Chondrocyte (in vitro differentiated cells): ENCODE data around the gene SPTBN1. TPM values are rescaled to one million over a fixed set of nuclear protein-coding genes. Genes with fewer than 3 reads are reported as not detected.

Experiments
- DNase-seq: peaks from one replicate; pipeline ENCODE4 v3.0.0; 2021; ENCODE audit warnings: mixed read lengths, low spot score
- H3K27ac Mint-ChIP-seq: one replicate; pipeline ENCODE4 v1.8.0; 2021; ENCODE audit warnings: mild to moderate bottlenecking, moderate library complexity, mixed read lengths; ENCODE audit not compliant: unreplicated experiment
- H3K27me3 Mint-ChIP-seq: 2 replicates; pipeline ENCODE4 v1.8.0; 2021; ENCODE audit warnings: low read depth, mixed read lengths
- H3K36me3 Mint-ChIP-seq: 2 replicates; pipeline ENCODE4 v1.8.0; 2021; ENCODE audit warnings: low read depth, mixed read lengths
- H3K4me1 Mint-ChIP-seq: 2 replicates; pipeline ENCODE4 v1.8.0; 2021; ENCODE audit warnings: low read depth, mild to moderate bottlenecking, mixed read lengths
- H3K4me3 Mint-ChIP-seq: one replicate; pipeline ENCODE4 v1.8.0; 2021; ENCODE audit warnings: mild to moderate bottlenecking, moderate library complexity, mixed read lengths; ENCODE audit not compliant: unreplicated experiment
- H3K9me3 Mint-ChIP-seq: 2 replicates; pipeline ENCODE4 v1.8.0; 2021; ENCODE audit warnings: low read depth, mixed read lengths
- CTCF ChIP-seq: fragments of 200-600 bp; sonication (generic); IDR thresholded peaks from 2 replicates; pipeline ENCODE4 v1.5.0; 2021; ENCODE audit warnings: antibody characterized with exemption, mild to moderate bottlenecking, moderate library complexity
- total RNA-seq: library from RNA; stranded (reverse); gene quantifications from 3 replicates; pipeline ENCODE4 v1.2.1, GENCODE V29; 2021

The SPTBN1 gene
- total RNA-seq, 1 donor from 2014 or later: 297 TPM

- H3K27me3 Mint-ChIP-seq: peaks cover 2% of the 10 kb centered on the region
- H3K27ac Mint-ChIP-seq: no peak overlapping the region
- peaks cover 3% of the 10 kb centered on the region for H3K9me3 Mint-ChIP-seq
- no peak for TF ChIP-seq CTCF
- no peaks in the 10 kb centered on the region for H3K36me3 Mint-ChIP-seq
- H3K4me3 Mint-ChIP-seq: no peak overlapping the region
- H3K4me1 Mint-ChIP-seq: no peaks in the 10 kb centered on the region
- no peak for DNase-seq
Measured at GRCh38 chr2:54712516-54712915, 256.4 kb downstream of the SPTBN1 start.

- H3K4me1 Mint-ChIP-seq: no peaks in the 10 kb centered on the region
- H3K27ac Mint-ChIP-seq: no peak overlapping the region
- TF ChIP-seq CTCF: no peak
- peaks cover 8% of the 10 kb centered on the region for H3K27me3 Mint-ChIP-seq
- no peak for DNase-seq
- peaks cover 3% of the 10 kb centered on the region for H3K9me3 Mint-ChIP-seq
- no peak overlapping the region for H3K4me3 Mint-ChIP-seq
- H3K36me3 Mint-ChIP-seq: no peaks in the 10 kb centered on the region
Measured at GRCh38 chr2:54714996-54715395, 258.9 kb downstream of the SPTBN1 start.

- Mint-ChIP-seq H3K4me1 (no peaks in the 10 kb centered on the region), H3K9me3 (peaks cover 3% of the 10 kb centered on the region), H3K27me3 (peaks cover 7% of the 10 kb centered on the region), H3K27ac (no peak overlapping the region), H3K4me3 (no peak overlapping the region), H3K36me3 (no peaks in the 10 kb centered on the region)
- TF ChIP-seq CTCF: no peak
- DNase-seq: no peak
Measured at GRCh38 chr2:54716375-54716774, 260.2 kb downstream of the SPTBN1 start.

GRCh38 chr2:54720563-54720962 is 264.4 kb downstream of the SPTBN1 start:
- H3K4me1 Mint-ChIP-seq: peaks cover 20% of the 10 kb centered on the region
- no peaks in the 10 kb centered on the region for H3K36me3 Mint-ChIP-seq
- H3K9me3 Mint-ChIP-seq: peaks cover 3% of the 10 kb centered on the region
- no peak for DNase-seq
- H3K27me3 Mint-ChIP-seq: peaks cover 11% of the 10 kb centered on the region
- no peak for TF ChIP-seq CTCF
- H3K27ac Mint-ChIP-seq: no peak overlapping the region
- no peak overlapping the region for H3K4me3 Mint-ChIP-seq

Other genes with a start within 250 kb of the SPTBN1 start
- not detected in 3 replicates for gene TSPYL6, start 200.1 kb upstream of the SPTBN1 start, total RNA-seq